ENCODE results near the gene ANKRD11. TPM values are rescaled to one million over a fixed set of nuclear protein-coding genes. Genes with fewer than 3 reads are reported as not detected.

ANKRD11 gene
- total RNA-seq, 1 experiment from 2014 or later, result 28.5 TPM

DNA sequence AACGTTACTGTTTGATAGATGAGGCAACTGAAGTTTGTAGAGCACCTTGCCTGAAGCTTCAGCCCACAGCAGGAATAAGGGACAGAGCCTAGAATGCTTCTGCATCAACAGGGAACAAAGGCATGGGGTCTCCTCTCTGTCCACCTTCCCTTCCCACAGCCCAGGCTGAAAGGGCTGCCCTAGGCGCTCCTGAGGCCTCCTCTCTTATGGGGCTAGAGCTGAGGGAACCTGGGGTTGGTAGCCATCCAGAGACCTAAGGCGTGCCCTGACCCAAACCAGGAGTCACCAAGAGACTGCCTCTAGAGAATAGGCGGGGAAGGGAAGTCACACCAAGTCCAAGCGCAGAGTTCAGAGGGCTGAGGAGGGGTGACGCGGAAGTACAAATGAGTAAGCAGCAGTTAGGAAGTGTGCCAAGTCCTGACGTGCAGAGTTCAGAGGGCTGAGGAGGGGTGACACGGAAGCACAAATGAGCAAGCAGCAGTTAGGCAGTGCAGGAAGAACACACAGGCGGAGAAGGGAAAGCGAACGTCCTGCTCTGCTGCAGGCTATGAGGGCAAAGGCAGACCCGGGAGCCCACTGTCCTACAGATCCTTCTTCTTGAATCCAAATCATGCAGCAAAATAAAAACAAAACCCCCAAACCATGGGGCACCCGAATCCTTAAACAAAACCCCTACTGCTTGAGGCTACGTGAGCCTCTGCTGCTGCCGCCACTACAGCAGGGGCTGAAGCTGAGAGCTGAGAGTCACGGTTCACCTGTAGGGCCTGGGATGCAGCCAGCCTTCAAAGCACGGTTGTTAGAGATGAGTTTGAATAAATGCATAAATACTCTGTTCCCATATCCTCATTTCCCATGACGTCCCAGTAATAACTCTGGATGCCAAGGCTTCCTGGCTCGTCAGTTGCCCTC, 15.1 kb upstream of the ANKRD11 start:
- Histone ChIP-seq H3K79me2 (ENCODE audit: low read length) (peaks cover 20% of the 10 kb centered on the region), H3K9me2 (replicated peaks; ENCODE audit: insufficient read depth, low read length) (no peaks in the 10 kb centered on the region), H3K27ac (ENCODE audit: low read length) (no peak overlapping the region), H2AFZ (ENCODE audit: low read length) (peak overlapping the region; percentile 76; the same call in 1 of the 2 replicates), H4K20me1 (ENCODE audit: insufficient read depth, low read depth, low read length) (0 out of 2 replicates have a peak, but pooled peaks cover 2% of the 10 kb centered on the region), H3K9me3 (ENCODE audit: low read length) (no peaks in the 10 kb centered on the region), H3K4me3 (ENCODE audit: low read length) (peak overlapping the region; percentile 35), H3K4me1 (ENCODE audit: low read length) (peaks cover 38% of the 10 kb centered on the region), H3K4me2 (ENCODE audit: low read depth, low read length, poor library complexity, severe bottlenecking) (peak overlapping the region; percentile 51), H3K9ac (ENCODE audit: low read length) (peak overlapping the region; percentile 41), H3K36me3 (ENCODE audit: insufficient read depth, low read length) (peaks cover 2% of the 10 kb centered on the region; the same call in 1 of the 2 replicates), H3K27me3 (ENCODE audit: low read length) (no peaks in the 10 kb centered on the region)
- DNase-seq, result peak; percentile 89

DNA sequence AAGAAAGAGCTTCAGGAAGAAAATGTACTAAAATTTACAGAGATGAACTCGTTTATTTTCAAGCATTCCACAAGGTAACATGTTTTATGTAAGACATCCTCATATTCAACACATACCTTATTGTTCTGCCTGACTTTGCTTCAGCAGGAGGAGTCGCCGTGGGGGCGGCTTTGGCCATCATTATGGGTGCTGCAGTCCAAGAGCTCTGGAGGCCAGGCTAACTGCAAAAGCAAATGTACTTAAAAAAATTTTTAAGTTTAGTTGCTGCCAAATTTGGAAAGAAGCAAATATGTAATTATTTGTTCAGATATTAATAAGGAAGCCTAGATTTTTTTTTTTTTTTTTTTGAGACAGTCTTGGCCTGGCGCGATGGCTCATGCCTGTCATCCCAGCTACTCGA, 13.7 kb upstream of the ANKRD11 start:
- H3K9me2 ChIP-seq (replicated peaks; ENCODE audit: insufficient read depth, low read length), result no peaks in the 10 kb centered on the region
- no peaks in the 10 kb centered on the region for H4K20me1 ChIP-seq (ENCODE audit: insufficient read depth, low read depth, low read length)
- no peak overlapping the region for H3K4me2 ChIP-seq (ENCODE audit: low read depth, low read length, poor library complexity, severe bottlenecking)
- H3K9ac ChIP-seq (ENCODE audit: low read length), result no peak overlapping the region
- H3K4me3 ChIP-seq (ENCODE audit: low read length), result no peak overlapping the region
- no peaks in the 10 kb centered on the region for H3K27me3 ChIP-seq (ENCODE audit: low read length)
- no peak overlapping the region for H3K27ac ChIP-seq (ENCODE audit: low read length)
- H2AFZ ChIP-seq (ENCODE audit: low read length), result no peak overlapping the region
- H3K79me2 ChIP-seq (ENCODE audit: low read length), result peaks cover 6% of the 10 kb centered on the region
- no peaks in the 10 kb centered on the region for H3K36me3 ChIP-seq (ENCODE audit: insufficient read depth, low read length)
- H3K4me1 ChIP-seq (ENCODE audit: low read length), result peaks cover 31% of the 10 kb centered on the region
- no peaks in the 10 kb centered on the region for H3K9me3 ChIP-seq (ENCODE audit: low read length)
- DNase-seq, result no peak

- Histone ChIP-seq H3K9ac (ENCODE audit: low read length) (no peak overlapping the region), H3K4me2 (ENCODE audit: low read depth, low read length, poor library complexity, severe bottlenecking) (no peak overlapping the region), H3K9me3 (ENCODE audit: low read length) (no peaks in the 10 kb centered on the region), H3K9me2 (replicated peaks; ENCODE audit: insufficient read depth, low read length) (no peaks in the 10 kb centered on the region), H3K27ac (ENCODE audit: low read length) (no peak overlapping the region), H3K4me1 (ENCODE audit: low read length) (peaks cover 20% of the 10 kb centered on the region), H3K79me2 (ENCODE audit: low read length) (no peaks in the 10 kb centered on the region), H3K4me3 (ENCODE audit: low read length) (no peak overlapping the region), H3K36me3 (ENCODE audit: insufficient read depth, low read length) (no peaks in the 10 kb centered on the region), H4K20me1 (ENCODE audit: insufficient read depth, low read depth, low read length) (no peaks in the 10 kb centered on the region), H2AFZ (ENCODE audit: low read length) (no peak overlapping the region), H3K27me3 (ENCODE audit: low read length) (no peaks in the 10 kb centered on the region)
- no peak for DNase-seq
These were observed 11.9 kb upstream of the ANKRD11 start for GRCh38 chr16:89502081-89502843.

DNA sequence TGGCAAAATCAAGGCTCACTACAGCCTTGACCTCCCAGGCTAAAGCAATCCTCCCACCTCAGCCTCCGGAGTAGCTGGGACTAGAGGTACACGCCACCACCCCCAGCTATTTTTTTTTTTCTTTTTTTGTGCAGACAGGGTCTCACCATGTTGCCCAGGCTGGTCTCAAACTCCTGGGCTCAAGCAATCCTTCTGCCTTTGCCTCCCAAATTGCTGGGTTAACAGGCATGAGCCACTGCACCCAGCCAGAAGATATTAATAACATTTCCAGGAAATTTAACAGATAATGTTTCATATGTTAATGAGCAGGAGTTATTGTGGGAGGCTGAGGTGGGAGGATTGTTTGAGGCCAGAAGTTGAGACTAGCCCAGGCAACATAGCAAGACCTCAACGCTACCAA, 9.4 kb upstream of the ANKRD11 start:
- Histone ChIP-seq H3K4me3 (ENCODE audit: low read length) (no peak overlapping the region), H3K27ac (ENCODE audit: low read length) (no peak overlapping the region), H3K4me1 (ENCODE audit: low read length) (no peaks in the 10 kb centered on the region), H3K27me3 (ENCODE audit: low read length) (no peaks in the 10 kb centered on the region), H3K79me2 (ENCODE audit: low read length) (no peaks in the 10 kb centered on the region), H3K4me2 (ENCODE audit: low read depth, low read length, poor library complexity, severe bottlenecking) (no peak overlapping the region), H3K36me3 (ENCODE audit: insufficient read depth, low read length) (no peaks in the 10 kb centered on the region), H4K20me1 (ENCODE audit: insufficient read depth, low read depth, low read length) (0 out of 2 replicates have a peak, but pooled peaks cover 3% of the 10 kb centered on the region), H3K9ac (ENCODE audit: low read length) (no peak overlapping the region), H3K9me3 (ENCODE audit: low read length) (no peaks in the 10 kb centered on the region), H3K9me2 (replicated peaks; ENCODE audit: insufficient read depth, low read length) (no peaks in the 10 kb centered on the region), H2AFZ (ENCODE audit: low read length) (no peak overlapping the region)
- no peak for DNase-seq

- DNase-seq, result no peak
- H3K36me3 ChIP-seq (ENCODE audit: insufficient read depth, low read length), result no peaks in the 10 kb centered on the region
- no peak overlapping the region for H3K4me2 ChIP-seq (ENCODE audit: low read depth, low read length, poor library complexity, severe bottlenecking)
- no peaks in the 10 kb centered on the region for H3K9me2 ChIP-seq (replicated peaks; ENCODE audit: insufficient read depth, low read length)
- 0 out of 2 replicates have a peak, but pooled peaks cover 3% of the 10 kb centered on the region for H4K20me1 ChIP-seq (ENCODE audit: insufficient read depth, low read depth, low read length)
- H3K4me1 ChIP-seq (ENCODE audit: low read length), result no peaks in the 10 kb centered on the region
- H3K9me3 ChIP-seq (ENCODE audit: low read length), result no peaks in the 10 kb centered on the region
- no peak overlapping the region for H3K4me3 ChIP-seq (ENCODE audit: low read length)
- no peaks in the 10 kb centered on the region for H3K79me2 ChIP-seq (ENCODE audit: low read length)
- H3K27ac ChIP-seq (ENCODE audit: low read length), result no peak overlapping the region
- no peak overlapping the region for H2AFZ ChIP-seq (ENCODE audit: low read length)
- no peak overlapping the region for H3K9ac ChIP-seq (ENCODE audit: low read length)
- no peaks in the 10 kb centered on the region for H3K27me3 ChIP-seq (ENCODE audit: low read length)
These were observed 8.5 kb upstream of the ANKRD11 start for GRCh38 chr16:89498839-89499238.

GRCh38 chr16:89495121-89495520, 4.8 kb upstream of the ANKRD11 start:
- H3K4me2 ChIP-seq (ENCODE audit: low read depth, low read length, poor library complexity, severe bottlenecking), result no peak overlapping the region
- no peaks in the 10 kb centered on the region for H3K36me3 ChIP-seq (ENCODE audit: insufficient read depth, low read length)
- H3K9ac ChIP-seq (ENCODE audit: low read length), result no peak overlapping the region
- H2AFZ ChIP-seq (ENCODE audit: low read length), result no peak overlapping the region
- H3K27me3 ChIP-seq (ENCODE audit: low read length), result no peaks in the 10 kb centered on the region
- H3K4me1 ChIP-seq (ENCODE audit: low read length), result peaks cover 14% of the 10 kb centered on the region
- peaks cover 10% of the 10 kb centered on the region; the same call in 1 of the 2 replicates for H4K20me1 ChIP-seq (ENCODE audit: insufficient read depth, low read depth, low read length)
- peaks cover 17% of the 10 kb centered on the region for H3K79me2 ChIP-seq (ENCODE audit: low read length)
- H3K9me2 ChIP-seq (replicated peaks; ENCODE audit: insufficient read depth, low read length), result no peaks in the 10 kb centered on the region
- no peak overlapping the region for H3K4me3 ChIP-seq (ENCODE audit: low read length)
- H3K27ac ChIP-seq (ENCODE audit: low read length), result no peak overlapping the region
- H3K9me3 ChIP-seq (ENCODE audit: low read length), result no peaks in the 10 kb centered on the region
- no peak for DNase-seq

GRCh38 chr16:89493776-89494175, 3.4 kb upstream of the ANKRD11 start:
- no peak overlapping the region for H3K4me3 ChIP-seq (ENCODE audit: low read length)
- peaks cover 13% of the 10 kb centered on the region for H4K20me1 ChIP-seq (ENCODE audit: insufficient read depth, low read depth, low read length)
- no peak overlapping the region for H2AFZ ChIP-seq (ENCODE audit: low read length)
- no peak for DNase-seq
- H3K36me3 ChIP-seq (ENCODE audit: insufficient read depth, low read length), result no peaks in the 10 kb centered on the region
- no peaks in the 10 kb centered on the region for H3K9me2 ChIP-seq (replicated peaks; ENCODE audit: insufficient read depth, low read length)
- H3K4me1 ChIP-seq (ENCODE audit: low read length), result peaks cover 17% of the 10 kb centered on the region
- H3K9me3 ChIP-seq (ENCODE audit: low read length), result no peaks in the 10 kb centered on the region
- peaks cover 19% of the 10 kb centered on the region for H3K79me2 ChIP-seq (ENCODE audit: low read length)
- no peaks in the 10 kb centered on the region; the same call in 1 of the 2 replicates for H3K27me3 ChIP-seq (ENCODE audit: low read length)
- H3K27ac ChIP-seq (ENCODE audit: low read length), result no peak overlapping the region
- H3K9ac ChIP-seq (ENCODE audit: low read length), result no peak overlapping the region
- no peak overlapping the region for H3K4me2 ChIP-seq (ENCODE audit: low read depth, low read length, poor library complexity, severe bottlenecking)
